ENCODE measurements around the gene HERC5. TPM values are rescaled to one million over a fixed set of nuclear protein-coding genes. Genes with fewer than 3 reads are reported as not detected.

The HERC5 gene
- total and polyA plus RNA-seq, 8 donors = 1.7 to 11.6 (median 3.2) TPM; not detected in 1

DNA sequence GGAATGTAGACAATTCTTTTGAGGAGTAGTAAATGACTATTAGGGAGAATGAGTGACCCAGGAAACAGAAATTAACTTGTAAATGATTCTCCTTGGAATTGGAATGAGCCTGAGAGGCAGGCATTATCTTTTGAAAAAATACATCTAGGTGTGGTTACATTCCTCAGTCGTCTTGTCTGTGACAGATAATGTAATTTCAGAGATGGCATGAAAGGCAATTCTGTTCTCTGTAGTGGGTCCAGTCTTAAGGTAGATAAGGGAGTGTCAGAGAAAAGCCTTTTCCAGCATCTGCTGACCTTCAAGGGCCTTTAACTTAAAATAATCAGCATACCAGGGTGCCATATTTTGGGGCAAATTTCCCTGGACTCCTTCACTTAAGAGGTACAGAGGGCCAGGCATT lies 43.1 kb upstream of the HERC5 start:
- no peak for DNase-seq
- Histone ChIP-seq H3K27me3 (no peaks in the 10 kb centered on the region), H3K27ac (no peak overlapping the region), H3K9me3 (no peaks in the 10 kb centered on the region), H3K36me3 (peaks cover 0 to 22% (median 10%) of the 10 kb centered on the region in 4 donors), H3K4me3 (no peak overlapping the region), H3K4me1 (no peaks in the 10 kb centered on the region)
- TF ChIP-seq POLR2AphosphoS5 (IDR thresholded peaks at IDR 0.05) (no peak), CTCF (IDR thresholded peaks at IDR 0.05) (no peak), POLR2A (IDR thresholded peaks at IDR 0.05) (no peak), EP300 (IDR thresholded peaks at IDR 0.05) (no peak)
- intact Hi-C loops (cut with DNase I; ENCODE audit: low total_unique reads) = no loop called here
- 42 to 69% (median 61%) methylated on average over 1 of the region's 1 CpG for WGBS, 5 donors

GRCh38 chr4:88414755-88415154 lies 42.2 kb upstream of the HERC5 start:
- Histone ChIP-seq H3K36me3 (peaks cover 0 to 20% (median 10%) of the 10 kb centered on the region in 4 donors), H3K9me3 (no peaks in the 10 kb centered on the region), H3K4me1 (no peaks in the 10 kb centered on the region), H3K27ac (no peak overlapping the region), H3K27me3 (no peaks in the 10 kb centered on the region), H3K4me3 (no peak overlapping the region)
- WGBS, 5 donors = 80 to 93% (median 90%) methylated on average over 4 of the region's 4 CpGs
- intact Hi-C loops (cut with DNase I; ENCODE audit: low total_unique reads) = no loop called here
- no peak for TF ChIP-seq EP300 (IDR thresholded peaks at IDR 0.05)
- no peak for TF ChIP-seq POLR2A (IDR thresholded peaks at IDR 0.05)
- TF ChIP-seq CTCF (IDR thresholded peaks at IDR 0.05) = no peak
- TF ChIP-seq POLR2AphosphoS5 (IDR thresholded peaks at IDR 0.05) = no peak
- no peak for DNase-seq

- Histone ChIP-seq H3K9me3 (no peaks in the 10 kb centered on the region), H3K4me1 (peaks cover 0 to 8% (median 0%) of the 10 kb centered on the region in 4 donors), H3K4me3 (no peak overlapping the region), H3K36me3 (peaks cover 0 to 14% (median 10%) of the 10 kb centered on the region in 4 donors), H3K27ac (no peak overlapping the region), H3K27me3 (no peaks in the 10 kb centered on the region)
- TF ChIP-seq EP300 (IDR thresholded peaks at IDR 0.05) (no peak), POLR2AphosphoS5 (IDR thresholded peaks at IDR 0.05) (peak in 1 of 3 donors; percentile 69)
- intact Hi-C loops (cut with DNase I; ENCODE audit: low total_unique reads) = no loop called here
- DNase-seq = peak in 1 of 2 donors; percentile 28
- 59 to 88% (median 65%) methylated on average over 2 of the region's 2 CpGs for WGBS, 5 donors
Observed at GRCh38 chr4:88415982-88416381, 40.9 kb upstream of the HERC5 start.

DNA sequence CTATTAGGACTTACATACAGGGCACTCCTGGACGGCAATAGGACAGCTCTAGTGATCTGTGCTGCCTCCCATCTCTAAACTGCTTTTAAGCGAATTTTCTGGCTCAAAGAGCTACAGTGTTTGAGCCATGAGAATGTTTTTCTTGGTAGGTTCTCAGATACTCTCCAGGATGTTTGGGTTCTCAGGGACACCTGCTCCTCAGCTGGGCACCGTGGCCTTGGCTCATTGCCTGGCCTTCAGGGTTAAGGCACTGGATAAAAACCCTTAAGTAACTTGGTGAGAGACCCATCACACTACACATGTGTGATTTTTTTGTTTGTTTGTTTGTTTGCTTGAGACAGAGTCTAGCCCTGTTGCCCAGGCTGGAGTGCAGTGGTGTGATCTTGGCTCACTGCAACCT lies 38.5 kb upstream of the HERC5 start:
- Histone ChIP-seq H3K27ac (no peak overlapping the region), H3K27me3 (no peaks in the 10 kb centered on the region), H3K36me3 (peaks cover 0 to 14% (median 10%) of the 10 kb centered on the region in 4 donors), H3K9me3 (no peaks in the 10 kb centered on the region), H3K4me1 (peaks cover 0 to 8% (median 0%) of the 10 kb centered on the region in 4 donors), H3K4me3 (no peak overlapping the region)
- intact Hi-C loops (cut with DNase I; ENCODE audit: low total_unique reads) = no loop called here
- no peak for TF ChIP-seq EP300 (IDR thresholded peaks at IDR 0.05)
- TF ChIP-seq CTCF (IDR thresholded peaks at IDR 0.05) = no peak
- TF ChIP-seq POLR2A (IDR thresholded peaks at IDR 0.05) = no peak
- TF ChIP-seq POLR2AphosphoS5 (IDR thresholded peaks at IDR 0.05) = no peak
- DNase-seq = no peak
- 63 to 76% (median 67%) methylated on average over 3 of the region's 3 CpGs for WGBS, 5 donors

- WGBS, 5 donors = 30 to 55% (median 37%) methylated on average over 5 of the region's 5 CpGs
- Histone ChIP-seq H3K4me1 (peaks cover 0 to 8% (median 0%) of the 10 kb centered on the region in 4 donors), H3K4me3 (peak overlapping the region in 2 of 4 donors; percentile 6 to 16), H3K36me3 (peaks cover 0 to 6% (median under 1%) of the 10 kb centered on the region in 4 donors), H3K27ac (peak overlapping the region in 1 of 5 donors; percentile 62), H3K27me3 (no peaks in the 10 kb centered on the region), H3K9me3 (no peaks in the 10 kb centered on the region)
- TF ChIP-seq POLR2A (IDR thresholded peaks at IDR 0.05) (no peak), POLR2AphosphoS5 (IDR thresholded peaks at IDR 0.05) (no peak), CTCF (IDR thresholded peaks at IDR 0.05) (no peak), EP300 (IDR thresholded peaks at IDR 0.05) (no peak)
- no peak for DNase-seq
- intact Hi-C loops (cut with DNase I; ENCODE audit: low total_unique reads) = no loop called here
Observed at GRCh38 chr4:88419874-88420273, 37.0 kb upstream of the HERC5 start.
